ENCODE measurements around the gene PRSS48.
A peak's percentile ranks its signal among the peaks of the same experiment; 100 is the strongest.

Gene PRSS48

GRCh38 chr4:151294833-151295496 lies 18.0 kb downstream of the PRSS48 start:
- H3K9ac ChIP-seq (ENCODE audit: low read length): no peak overlapping the region
- H3K4me3 ChIP-seq (ENCODE audit: low read depth, low read length): no peak overlapping the region
- H3K4me1 ChIP-seq (ENCODE audit: control insufficient read depth, insufficient read depth, low read length): peaks cover 13% of the 10 kb centered on the region; the same call in 1 of the 2 replicates
- H3K27me3 ChIP-seq (ENCODE audit: control insufficient read depth, insufficient read depth, low read length): no peaks in the 10 kb centered on the region
- H3K9me3 ChIP-seq (ENCODE audit: control insufficient read depth, insufficient read depth, low read depth, low read length): no peaks in the 10 kb centered on the region; the same call in 1 of the 2 replicates
- H3K36me3 ChIP-seq (ENCODE audit: control insufficient read depth, insufficient read depth, low read length): no peaks in the 10 kb centered on the region
- H3K27ac ChIP-seq (ENCODE audit: low read depth, low read length): no peak overlapping the region

DNA sequence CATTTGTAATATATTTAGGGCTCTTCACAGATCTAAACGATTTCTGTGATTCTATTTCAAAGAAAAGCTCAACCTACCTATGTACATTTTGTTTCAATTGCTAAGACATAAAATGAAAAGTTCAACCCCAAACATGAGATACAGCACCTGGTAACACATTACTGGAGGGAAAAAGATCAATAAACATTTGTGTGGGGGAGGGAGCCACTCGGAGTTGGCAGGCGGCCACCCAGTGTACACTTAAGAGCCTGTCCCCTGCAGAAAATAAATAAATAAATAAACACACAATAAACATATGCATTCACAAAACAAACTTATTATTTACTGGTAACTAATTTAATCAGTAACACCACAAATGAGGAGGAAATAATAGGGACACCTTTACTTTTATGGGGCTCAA lies 19.3 kb downstream of the PRSS48 start:
- Histone ChIP-seq H3K4me3 (ENCODE audit: low read depth, low read length) (no peak overlapping the region), H3K4me1 (ENCODE audit: control insufficient read depth, insufficient read depth, low read length) (peaks cover 13% of the 10 kb centered on the region; the same call in 1 of the 2 replicates), H3K27me3 (ENCODE audit: control insufficient read depth, insufficient read depth, low read length) (no peaks in the 10 kb centered on the region), H3K27ac (ENCODE audit: low read depth, low read length) (0 out of 2 replicates have a peak overlapping the region, but pooled peaks have one; percentile 2), H3K36me3 (ENCODE audit: control insufficient read depth, insufficient read depth, low read length) (no peaks in the 10 kb centered on the region), H3K9me3 (ENCODE audit: control insufficient read depth, insufficient read depth, low read depth, low read length) (no peaks in the 10 kb centered on the region), H3K9ac (ENCODE audit: low read length) (no peak overlapping the region)

GRCh38 chr4:151297170-151297569 lies 20.2 kb downstream of the PRSS48 start:
- H3K27me3 ChIP-seq (ENCODE audit: control insufficient read depth, insufficient read depth, low read length): no peaks in the 10 kb centered on the region
- H3K9me3 ChIP-seq (ENCODE audit: control insufficient read depth, insufficient read depth, low read depth, low read length): no peaks in the 10 kb centered on the region; the same call in 1 of the 2 replicates
- H3K27ac ChIP-seq (ENCODE audit: low read depth, low read length): no peak overlapping the region
- H3K9ac ChIP-seq (ENCODE audit: low read length): no peak overlapping the region
- H3K4me1 ChIP-seq (ENCODE audit: control insufficient read depth, insufficient read depth, low read length): peaks cover 13% of the 10 kb centered on the region; the same call in 1 of the 2 replicates
- H3K36me3 ChIP-seq (ENCODE audit: control insufficient read depth, insufficient read depth, low read length): 0 out of 2 replicates have a peak, but pooled peaks cover 5% of the 10 kb centered on the region
- H3K4me3 ChIP-seq (ENCODE audit: low read depth, low read length): no peak overlapping the region

DNA sequence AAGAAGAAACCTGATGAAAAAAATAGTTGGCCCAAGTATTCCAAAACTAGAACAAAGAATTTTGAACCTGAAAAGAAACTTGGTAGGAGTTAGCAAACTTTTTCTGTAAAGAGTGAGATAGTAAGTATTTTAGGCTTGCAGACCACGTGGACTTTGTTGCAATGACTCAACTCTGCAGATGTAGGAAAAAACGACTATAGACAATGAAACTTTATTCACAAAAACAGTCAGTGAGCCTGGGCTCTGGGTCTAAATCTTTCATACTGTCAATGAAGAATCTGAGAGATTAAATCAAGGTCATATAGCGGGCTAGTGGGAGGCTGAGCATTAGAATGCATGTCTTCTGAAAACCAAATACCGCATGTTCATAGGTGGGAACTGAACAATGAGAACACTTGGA lies 25.5 kb downstream of the PRSS48 start:
- H3K27me3 ChIP-seq (ENCODE audit: control insufficient read depth, insufficient read depth, low read length): no peaks in the 10 kb centered on the region
- no peak overlapping the region for H3K4me3 ChIP-seq (ENCODE audit: low read depth, low read length)
- H3K27ac ChIP-seq (ENCODE audit: low read depth, low read length): no peak overlapping the region
- H3K9ac ChIP-seq (ENCODE audit: low read length): no peak overlapping the region
- peaks cover 13% of the 10 kb centered on the region for H3K4me1 ChIP-seq (ENCODE audit: control insufficient read depth, insufficient read depth, low read length)
- H3K36me3 ChIP-seq (ENCODE audit: control insufficient read depth, insufficient read depth, low read length): peaks cover 7% of the 10 kb centered on the region; the same call in 1 of the 2 replicates
- H3K9me3 ChIP-seq (ENCODE audit: control insufficient read depth, insufficient read depth, low read depth, low read length): no peaks in the 10 kb centered on the region; the same call in 1 of the 2 replicates

- H3K36me3 ChIP-seq (ENCODE audit: control insufficient read depth, insufficient read depth, low read length): peaks cover 9% of the 10 kb centered on the region; the same call in 1 of the 2 replicates
- H3K4me1 ChIP-seq (ENCODE audit: control insufficient read depth, insufficient read depth, low read length): peaks cover 13% of the 10 kb centered on the region
- H3K9ac ChIP-seq (ENCODE audit: low read length): no peak overlapping the region
- no peak overlapping the region for H3K4me3 ChIP-seq (ENCODE audit: low read depth, low read length)
- H3K9me3 ChIP-seq (ENCODE audit: control insufficient read depth, insufficient read depth, low read depth, low read length): no peaks in the 10 kb centered on the region; the same call in 1 of the 2 replicates
- H3K27ac ChIP-seq (ENCODE audit: low read depth, low read length): no peak overlapping the region
- no peaks in the 10 kb centered on the region for H3K27me3 ChIP-seq (ENCODE audit: control insufficient read depth, insufficient read depth, low read length)
Measured at GRCh38 chr4:151304226-151304625, 27.3 kb downstream of the PRSS48 start.

DNA sequence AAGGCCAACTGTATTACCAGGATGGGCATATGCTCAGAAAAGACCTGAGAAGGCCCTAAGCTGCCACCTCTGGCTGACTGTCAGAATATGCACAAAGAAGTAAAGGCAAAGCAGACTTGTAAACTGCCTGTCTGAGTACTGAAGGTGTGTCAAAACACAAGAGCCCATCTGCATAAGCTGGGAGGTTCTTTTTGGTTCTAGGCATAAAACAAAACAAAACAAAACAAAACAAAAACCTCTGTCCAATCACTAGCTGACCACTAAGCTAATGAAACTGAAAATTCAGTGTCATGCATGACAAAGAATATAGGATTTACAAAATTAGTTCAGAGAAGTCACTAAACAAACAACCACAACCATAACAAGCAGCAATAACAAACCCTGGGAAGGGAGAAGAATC lies 27.8 kb downstream of the PRSS48 start:
- Histone ChIP-seq H3K27ac (ENCODE audit: low read depth, low read length) (no peak overlapping the region), H3K36me3 (ENCODE audit: control insufficient read depth, insufficient read depth, low read length) (peaks cover 9% of the 10 kb centered on the region; the same call in 1 of the 2 replicates), H3K4me3 (ENCODE audit: low read depth, low read length) (no peak overlapping the region), H3K4me1 (ENCODE audit: control insufficient read depth, insufficient read depth, low read length) (peaks cover 13% of the 10 kb centered on the region), H3K27me3 (ENCODE audit: control insufficient read depth, insufficient read depth, low read length) (no peaks in the 10 kb centered on the region), H3K9me3 (ENCODE audit: control insufficient read depth, insufficient read depth, low read depth, low read length) (no peaks in the 10 kb centered on the region; the same call in 1 of the 2 replicates), H3K9ac (ENCODE audit: low read length) (no peak overlapping the region)

GRCh38 chr4:151310124-151310728 lies 33.3 kb downstream of the PRSS48 start:
- peaks cover 21% of the 10 kb centered on the region for H3K4me1 ChIP-seq (ENCODE audit: control insufficient read depth, insufficient read depth, low read length)
- H3K9ac ChIP-seq (ENCODE audit: low read length): no peak overlapping the region
- H3K27ac ChIP-seq (ENCODE audit: low read depth, low read length): no peak overlapping the region
- no peak overlapping the region for H3K4me3 ChIP-seq (ENCODE audit: low read depth, low read length)
- peaks cover 4% of the 10 kb centered on the region; the same call in 1 of the 2 replicates for H3K36me3 ChIP-seq (ENCODE audit: control insufficient read depth, insufficient read depth, low read length)
- H3K9me3 ChIP-seq (ENCODE audit: control insufficient read depth, insufficient read depth, low read depth, low read length): no peaks in the 10 kb centered on the region
- H3K27me3 ChIP-seq (ENCODE audit: control insufficient read depth, insufficient read depth, low read length): no peaks in the 10 kb centered on the region

DNA sequence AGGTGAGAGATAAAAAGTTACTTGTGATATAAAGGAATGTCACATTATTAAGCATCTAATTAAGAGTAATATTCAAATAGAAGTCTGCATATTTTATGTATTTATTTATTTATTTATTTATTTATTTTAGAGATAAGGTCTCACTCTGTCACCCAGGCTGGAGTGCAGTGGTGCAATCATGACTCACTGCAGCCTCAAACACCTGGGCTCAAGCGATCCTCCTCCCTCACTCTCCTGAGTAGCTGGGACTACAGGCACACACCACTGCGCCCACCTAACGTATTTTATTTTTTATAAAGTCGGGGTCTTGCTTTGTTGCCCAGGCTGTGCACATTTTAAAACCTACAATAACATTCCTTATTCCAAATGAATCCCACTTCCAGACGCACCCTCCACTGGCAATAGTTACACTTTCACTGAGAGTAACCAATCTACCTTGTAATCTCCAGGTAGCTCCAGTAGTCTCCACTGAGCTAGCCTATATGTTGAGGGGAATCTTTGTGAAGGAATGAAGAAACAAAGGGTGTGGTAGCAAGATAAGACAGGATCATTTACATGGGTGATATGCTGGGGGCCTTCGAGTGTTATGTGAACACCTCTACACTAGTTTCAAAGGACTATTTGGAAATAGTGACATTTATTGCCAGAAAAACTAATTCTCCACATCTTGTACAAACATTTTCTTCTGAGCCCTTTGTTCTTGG lies 36.5 kb downstream of the PRSS48 start:
- Histone ChIP-seq H3K9me3 (ENCODE audit: control insufficient read depth, insufficient read depth, low read depth, low read length) (no peaks in the 10 kb centered on the region), H3K4me3 (ENCODE audit: low read depth, low read length) (no peak overlapping the region), H3K4me1 (ENCODE audit: control insufficient read depth, insufficient read depth, low read length) (peaks cover 31% of the 10 kb centered on the region), H3K27me3 (ENCODE audit: control insufficient read depth, insufficient read depth, low read length) (no peaks in the 10 kb centered on the region), H3K9ac (ENCODE audit: low read length) (no peak overlapping the region), H3K27ac (ENCODE audit: low read depth, low read length) (peak overlapping the region; percentile 14; the same call in 1 of the 2 replicates), H3K36me3 (ENCODE audit: control insufficient read depth, insufficient read depth, low read length) (no peaks in the 10 kb centered on the region)

DNA sequence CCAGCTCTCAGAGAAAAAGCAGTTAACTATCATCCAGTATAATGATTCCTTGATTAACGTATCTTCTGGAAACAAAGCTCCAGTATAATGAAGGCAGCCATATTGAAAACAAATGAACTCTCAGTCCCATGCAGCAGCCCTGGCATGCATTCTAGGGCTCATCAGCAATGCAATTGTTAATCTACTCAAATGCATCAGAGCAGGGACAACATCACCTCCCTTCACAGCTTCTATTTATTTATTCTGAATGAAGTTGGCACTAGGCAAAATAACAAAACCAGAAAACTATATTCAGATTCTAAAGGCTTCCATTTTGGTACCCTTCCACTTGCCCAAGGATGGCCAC lies 37.0 kb downstream of the PRSS48 start:
- peaks cover 31% of the 10 kb centered on the region for H3K4me1 ChIP-seq (ENCODE audit: control insufficient read depth, insufficient read depth, low read length)

DNA sequence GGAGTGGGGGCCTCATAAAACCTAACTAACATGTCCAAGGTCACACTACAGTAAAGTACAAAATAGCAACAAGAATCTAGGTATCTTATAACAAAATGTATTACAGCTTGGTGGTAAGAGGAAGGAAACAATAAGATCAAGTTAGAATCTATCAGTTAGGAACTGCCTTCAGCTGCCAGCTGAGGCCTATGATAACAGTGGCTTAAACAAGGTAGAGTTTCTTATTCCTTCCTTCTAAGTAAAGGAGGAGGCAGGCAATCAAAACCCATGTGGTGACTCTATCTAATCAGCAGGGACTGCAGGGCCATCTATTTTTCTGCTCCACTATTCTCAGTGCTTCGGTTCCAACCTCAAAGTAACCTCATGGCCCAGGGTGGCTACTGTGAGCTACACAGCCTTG lies 37.5 kb downstream of the PRSS48 start:
- H3K4me3 ChIP-seq (ENCODE audit: low read depth, low read length): no peak overlapping the region
- H3K27ac ChIP-seq (ENCODE audit: low read depth, low read length): no peak overlapping the region
- H3K9ac ChIP-seq (ENCODE audit: low read length): no peak overlapping the region
- H3K9me3 ChIP-seq (ENCODE audit: control insufficient read depth, insufficient read depth, low read depth, low read length): no peaks in the 10 kb centered on the region
- no peaks in the 10 kb centered on the region for H3K36me3 ChIP-seq (ENCODE audit: control insufficient read depth, insufficient read depth, low read length)
- peaks cover 31% of the 10 kb centered on the region for H3K4me1 ChIP-seq (ENCODE audit: control insufficient read depth, insufficient read depth, low read length)
- no peaks in the 10 kb centered on the region for H3K27me3 ChIP-seq (ENCODE audit: control insufficient read depth, insufficient read depth, low read length)

More for the DNA sequence above, 37.0 kb downstream of the PRSS48 start:
- H3K27ac ChIP-seq (ENCODE audit: low read depth, low read length): peak overlapping the region; percentile 14; the same call in 1 of the 2 replicates
- H3K9me3 ChIP-seq (ENCODE audit: control insufficient read depth, insufficient read depth, low read depth, low read length): no peaks in the 10 kb centered on the region
- H3K36me3 ChIP-seq (ENCODE audit: control insufficient read depth, insufficient read depth, low read length): no peaks in the 10 kb centered on the region
- no peaks in the 10 kb centered on the region for H3K27me3 ChIP-seq (ENCODE audit: control insufficient read depth, insufficient read depth, low read length)
- no peak overlapping the region for H3K4me3 ChIP-seq (ENCODE audit: low read depth, low read length)
- no peak overlapping the region for H3K9ac ChIP-seq (ENCODE audit: low read length)

All from HUES6 (cell line).